Smooth muscle cell (in vitro differentiated cells): ENCODE data around the gene POU2AF1. TPM values are rescaled to one million over a fixed set of nuclear protein-coding genes. Genes with fewer than 3 reads are reported as not detected.

Experiments used
- DNase-seq: peaks from one replicate; lab custom pipeline; 2025; ENCODE audit not compliant: unreplicated experiment; lab: John Stamatoyannopoulos, UW
- H2AFZ ChIP-seq: fragments of 200-600 bp; sonication (generic); 2 replicates; pipeline ENCODE4 v1.6.0; 2016; ENCODE audit warnings: antibody characterized with exemption, low read depth, mild to moderate bottlenecking
- H3F3A ChIP-seq: fragments of 200-600 bp; sonication (generic); 2 replicates; pipeline ENCODE4 v1.6.0; 2017; ENCODE audit warnings: antibody characterized with exemption, low read depth
- H3K27ac ChIP-seq: fragments of 200-600 bp; sonication (generic); 2 replicates; pipeline ENCODE4 v1.5.1; 2016; ENCODE audit warnings: low read depth, mild to moderate bottlenecking
- H3K27me3 ChIP-seq: fragments of 200-600 bp; sonication (generic); 2 replicates; pipeline ENCODE4 v1.6.1; 2016; ENCODE audit warnings: low read depth, mild to moderate bottlenecking
- H3K36me3 ChIP-seq: fragments of 200-600 bp; sonication (generic); 2 replicates; pipeline ENCODE4 v1.5.1; 2016; ENCODE audit warnings: low read depth
- H3K4me1 ChIP-seq: fragments of 200-600 bp; sonication (generic); 2 replicates; pipeline ENCODE4 v1.5.1; 2016; ENCODE audit warnings: low read depth
- H3K4me2 ChIP-seq: fragments of 200-600 bp; sonication (generic); 2 replicates; pipeline ENCODE4 v1.6.0; 2016; ENCODE audit warnings: mild to moderate bottlenecking
- H3K4me3 ChIP-seq: fragments of 200-600 bp; sonication (generic); 2 replicates; pipeline ENCODE4 v1.5.1; 2016; ENCODE audit warnings: mild to moderate bottlenecking
- H3K79me2 ChIP-seq: fragments of 200-600 bp; sonication (generic); 2 replicates; pipeline ENCODE4 v1.6.0; 2016; ENCODE audit warnings: low read depth, mild to moderate bottlenecking
- H3K9ac ChIP-seq: fragments of 200-600 bp; sonication (generic); 2 replicates; pipeline ENCODE4 v1.6.0; 2016; ENCODE audit warnings: low read depth
- H3K9me3 ChIP-seq: fragments of 200-600 bp; sonication (generic); replicated peaks from 2 replicates; pipeline ENCODE4 v1.5.1; 2016; ENCODE audit warnings: low read depth
- H4K20me1 ChIP-seq: fragments of 200-600 bp; sonication (generic); 2 replicates; pipeline ENCODE4 v1.6.0; 2016; ENCODE audit warnings: low read depth
- CTCF ChIP-seq: fragments of 200-600 bp; sonication (generic); IDR thresholded peaks from 2 replicates; pipeline ENCODE4 v1.5.1; 2017; ENCODE audit warnings: borderline replicate concordance, mild to moderate bottlenecking, antibody characterized with exemption; ENCODE audit not compliant: insufficient read depth, poor library complexity, severe bottlenecking
- WGBS: methylation state at CpG from one replicate; pipeline ENCODE4 v1.1.7; 2016; ENCODE audit warnings: low lambda C conversion rate; 5-methylcytosine and 5-hydroxymethylcytosine counted together
- polyA plus RNA-seq: library from polyadenylated mRNA; unstranded; fragments of >200 nt; fragmentation: Nextera tagmentation; extraction: Ambion mirVana; gene quantifications from 2 replicates; pipeline ENCODE4 v1.2.1, GENCODE V29; 2016
- total RNA-seq: library from RNA; depleted of rRNA; stranded (reverse); fragments of >200 nt; gene quantifications from 2 replicates; pipeline ENCODE4 v1.2.3, GENCODE V29; 2014

Gene POU2AF1
- total and polyA plus RNA-seq, 2 experiments from 2014 or later = not detected

- Histone ChIP-seq H3K4me3 (no peak overlapping the region), H3K9me3 (peaks cover 13% of the 10 kb centered on the region), H3F3A (no peaks in the 10 kb centered on the region), H3K4me2 (no peak overlapping the region), H3K4me1 (no peaks in the 10 kb centered on the region), H2AFZ (no peak overlapping the region), H4K20me1 (no peaks in the 10 kb centered on the region), H3K9ac (no peak overlapping the region), H3K79me2 (no peaks in the 10 kb centered on the region), H3K36me3 (peaks cover 2% of the 10 kb centered on the region), H3K27ac (no peak overlapping the region), H3K27me3 (no peaks in the 10 kb centered on the region)
- DNase-seq = no peak
- WGBS = 80% methylated on average over 3 of the region's 3 CpGs
- TF ChIP-seq CTCF = no peak
Observed at GRCh38 chr11:111342329-111342728, 36.7 kb downstream of the POU2AF1 start.

- Histone ChIP-seq H3F3A (no peaks in the 10 kb centered on the region), H3K4me2 (no peak overlapping the region), H3K27me3 (no peaks in the 10 kb centered on the region), H3K4me1 (peaks cover 9% of the 10 kb centered on the region), H3K36me3 (peaks cover 2% of the 10 kb centered on the region), H3K79me2 (no peaks in the 10 kb centered on the region), H4K20me1 (no peaks in the 10 kb centered on the region), H3K27ac (no peak overlapping the region), H3K4me3 (no peak overlapping the region), H2AFZ (no peak overlapping the region), H3K9me3 (peaks cover 13% of the 10 kb centered on the region), H3K9ac (no peak overlapping the region)
- DNase-seq = no peak
- TF ChIP-seq CTCF = no peak
Observed at GRCh38 chr11:111339758-111340388, 39.2 kb downstream of the POU2AF1 start.

- Histone ChIP-seq H3K27me3 (no peaks in the 10 kb centered on the region), H3K36me3 (peaks cover 2% of the 10 kb centered on the region), H4K20me1 (no peaks in the 10 kb centered on the region), H3F3A (no peaks in the 10 kb centered on the region), H3K4me1 (peaks cover 9% of the 10 kb centered on the region), H3K79me2 (no peaks in the 10 kb centered on the region), H3K4me3 (no peak overlapping the region), H3K9me3 (peaks cover 13% of the 10 kb centered on the region), H2AFZ (no peak overlapping the region), H3K4me2 (no peak overlapping the region), H3K9ac (no peak overlapping the region), H3K27ac (no peak overlapping the region)
- no peak for DNase-seq
- TF ChIP-seq CTCF = no peak
- 70% methylated on average over 2 of the region's 2 CpGs for WGBS
Observed at GRCh38 chr11:111336582-111337256, 42.4 kb downstream of the POU2AF1 start.

GRCh38 chr11:111336062-111336461, 43.0 kb downstream of the POU2AF1 start:
- WGBS = 64% methylated on average over 4 of the region's 4 CpGs
- Histone ChIP-seq H3K79me2 (no peaks in the 10 kb centered on the region), H3K4me3 (no peak overlapping the region), H3K4me1 (peaks cover 9% of the 10 kb centered on the region), H3K9me3 (peaks cover 13% of the 10 kb centered on the region), H2AFZ (no peak overlapping the region), H3K9ac (no peak overlapping the region), H3K36me3 (peaks cover 2% of the 10 kb centered on the region), H4K20me1 (no peaks in the 10 kb centered on the region), H3F3A (no peaks in the 10 kb centered on the region), H3K4me2 (no peak overlapping the region), H3K27me3 (no peaks in the 10 kb centered on the region), H3K27ac (no peak overlapping the region)
- TF ChIP-seq CTCF = no peak
- no peak for DNase-seq
